K562 (cell line): Measurements from ENCODE around the gene PPP4R4. TPM values are rescaled to one million over a fixed set of nuclear protein-coding genes. Genes with fewer than 3 reads are reported as not detected.
"Not testable (repeated sequence)": the region's sequence is repeated elsewhere in the genome, so short reads cannot be mapped to it uniquely, and the experiment has no call there.

Experiments
- ATAC-seq: fragments of 200-7000 bp; cut with Tn5 transposase; 3 replicates; pipeline ENCODE4 v1.9.1; 2020; ENCODE audit warnings: moderate library complexity
- BruUV-seq: library from RNA; stranded (reverse); fragments of 400-500 nt; replicated peaks from 2 replicates; lab custom pipeline; 2021; lab: Mats Ljungman, UMichigan
- CTCF ChIA-PET: fragments of 300-600 bp; formaldehyde crosslinking; extraction: SDS; loops from one replicate; lab custom pipeline; 2021; ENCODE audit warnings: low intra/inter-chr PET ratio; lab: Yijun Ruan, JAX
- POLR2A ChIA-PET: fragments of 300-600, 350-650 bp; sonication (Branson Sonifier 250); formaldehyde crosslinking; extraction: SDS; loops from one replicate; lab custom pipeline; 2021; ENCODE audit warnings: antibody characterized with exemption, inconsistent platforms; lab: Yijun Ruan, JAX
- DNase-seq, 4 experiments: peaks; one replicate each; pipeline versions ENCODE4 v3.0.0 to v3.0.0-alpha.2; 2011 to 2018; ENCODE audit warnings: low spot score in 3 of 4, mixed read lengths in 3 of 4; ENCODE audit errors: extremely low read depth in 1 of 4
- FAIRE-seq: peaks from 2 replicates; lab custom pipeline; 2011; peaks lifted over from hg19 to GRCh38; lab: Jason Lieb, UNC
- H2AFZ ChIP-seq: 2 replicates; pipeline ENCODE4 v1.6.0; 2011; ENCODE audit warnings: low read depth, low read length, control low read depth, inconsistent platforms
- H3K27ac ChIP-seq: fragments of 200-600 bp; 3 replicates; pipeline ENCODE4 v1.8.0; 2011; ENCODE audit warnings: low read depth, mild to moderate bottlenecking, control low read depth, inconsistent platforms, low read length, moderate library complexity, mixed read lengths; ENCODE audit errors: extremely low read depth
- H3K27me3 ChIP-seq, 2 experiments: fragments of 300-600 bp in 1 of 2; 2 replicates in 1 of 2; 3 replicates in 1 of 2; pipeline versions ENCODE4 v1.6.0 to v1.8.0; 2011; ENCODE audit warnings: inconsistent platforms in 2 of 2, low read length in 2 of 2, mild to moderate bottlenecking in 1 of 2, mixed read lengths in 1 of 2, moderate library complexity in 1 of 2; ENCODE audit not compliant: control insufficient read depth in 2 of 2, insufficient read depth in 2 of 2
- H3K36me3 ChIP-seq: fragments of 300-600 bp; 3 replicates; pipeline ENCODE4 v1.8.0; 2011; ENCODE audit warnings: mild to moderate bottlenecking, low read length, inconsistent platforms; ENCODE audit not compliant: control insufficient read depth, insufficient read depth
- H3K4me1 ChIP-seq, 2 experiments: fragments of 200-600 bp in 1 of 2; replicated peaks in 1 of 2; 2 replicates in 1 of 2; 3 replicates in 1 of 2; pipeline versions ENCODE4 v1.5.1 to v1.8.0; 2011; ENCODE audit warnings: inconsistent platforms in 2 of 2, low read length in 2 of 2, mild to moderate bottlenecking in 1 of 2, mixed read lengths in 1 of 2, moderate library complexity in 1 of 2; ENCODE audit not compliant: control insufficient read depth in 2 of 2, insufficient read depth in 2 of 2
- H3K4me2 ChIP-seq: 2 replicates; pipeline ENCODE4 v1.6.1; 2011; ENCODE audit warnings: low read length, control low read depth, inconsistent platforms, mixed read lengths; ENCODE audit not compliant: insufficient read depth
- H3K4me3 ChIP-seq: fragments of 200-600 bp; sonication (generic), shearing (Covaris generic); 2 replicates; pipeline ENCODE4 v1.5.1; 2016; ENCODE audit warnings: control low read depth, inconsistent platforms
- H3K79me2 ChIP-seq: fragments of 200-600 bp; 3 replicates; pipeline ENCODE4 v1.8.0; 2011; ENCODE audit warnings: low read length, inconsistent platforms; ENCODE audit not compliant: control insufficient read depth, insufficient read depth
- H3K9ac ChIP-seq, 2 experiments: 2 replicates each; pipeline versions ENCODE4 v1.6.0 to v1.6.1; 2011; ENCODE audit warnings: low read depth in 2 of 2, low read length in 2 of 2, control low read depth in 1 of 2, inconsistent platforms in 1 of 2, mild to moderate bottlenecking in 1 of 2, mixed read lengths in 1 of 2; ENCODE audit not compliant: insufficient read depth in 1 of 2
- H3K9me1 ChIP-seq: one replicate; pipeline ENCODE4 v1.6.0; 2011; ENCODE audit warnings: inconsistent platforms, mild to moderate bottlenecking, low read length, moderate library complexity; ENCODE audit not compliant: control insufficient read depth, insufficient read depth
- H3K9me3 ChIP-seq: replicated peaks from 2 replicates; pipeline ENCODE4 v1.5.1; 2011; ENCODE audit warnings: low read depth, low read length, inconsistent platforms; ENCODE audit not compliant: control insufficient read depth, insufficient read depth
- H4K20me1 ChIP-seq: replicated peaks from 2 replicates; pipeline ENCODE4 v1.6.1; 2011; ENCODE audit warnings: low read length, inconsistent platforms, mixed read lengths; ENCODE audit not compliant: control insufficient read depth, insufficient read depth
- ATF1 ChIP-seq, 2 experiments: fragments of 450-650 bp in 1 of 2; IDR thresholded peaks; 2 replicates each; pipeline ENCODE4 v1.6.1; 2016; ENCODE audit warnings: missing compliant biosample characterization in 1 of 2, missing genetic modification characterization in 1 of 2
- CREBBP ChIP-seq: IDR thresholded peaks from one replicate; pipeline ENCODE4 v1.6.1; 2012; ENCODE audit warnings: low read depth, mild to moderate bottlenecking, control low read depth, inconsistent platforms, low read length
- DLX4 ChIP-seq: fragments of 250-450 bp; sonication (Bioruptor Pico); IDR thresholded peaks from 2 replicates; pipeline ENCODE4 v1.6.1; 2021; ENCODE audit warnings: mild to moderate bottlenecking
- GMEB1 ChIP-seq: fragments of 250-450 bp; sonication (Bioruptor Pico); IDR thresholded peaks from 2 replicates; pipeline ENCODE4 v1.4.0; 2020; ENCODE audit warnings: mild to moderate bottlenecking
- HNRNPL ChIP-seq: fragments of 200-400 bp; formaldehyde crosslinking; IDR thresholded peaks from 2 replicates; pipeline ENCODE4 v1.6.1; 2017; ENCODE audit warnings: low read depth, mild to moderate bottlenecking, low read length
- NR3C1 ChIP-seq: sonication (generic); formaldehyde crosslinking; IDR thresholded peaks from 2 replicates; pipeline ENCODE4 v1.8.1; 2022; ENCODE audit warnings: missing genetic modification reagents
- POLR3A ChIP-seq: IDR thresholded peaks from 2 replicates; pipeline ENCODE4 v1.6.1; 2011; ENCODE audit warnings: borderline replicate concordance, mild to moderate bottlenecking, moderate library complexity; ENCODE audit not compliant: insufficient read length, insufficient read depth; ENCODE audit errors: extremely low read depth
- RAD21 ChIP-seq, 2 experiments: fragments of 250-450 bp in 1 of 2; fragments of 450-650 bp in 1 of 2; sonication (Bioruptor Pico) in 1 of 2; formaldehyde crosslinking in 1 of 2; IDR thresholded peaks in 1 of 2; conservative IDR thresholded peaks in 1 of 2; 2 replicates each; pipeline versions ENCODE4 v1.4.0 to v1.8.0; 2020 to 2022; ENCODE audit warnings: mild to moderate bottlenecking in 2 of 2, moderate library complexity in 1 of 2
- TAF1 ChIP-seq: IDR thresholded peaks from 2 replicates; pipeline ENCODE4 v1.6.1; 2011; ENCODE audit warnings: mild to moderate bottlenecking, low read length, moderate library complexity; ENCODE audit not compliant: insufficient read depth, control insufficient read depth, severe bottlenecking; ENCODE audit errors: extremely low read depth
- ZBED1 ChIP-seq: IDR thresholded peaks from 2 replicates; pipeline ENCODE4 v1.6.1; 2014
- ZNF398 ChIP-seq: fragments of 250-450 bp; sonication (Bioruptor Pico); IDR thresholded peaks from 2 replicates; pipeline ENCODE4 v1.8.0; 2021; ENCODE audit warnings: moderate library complexity, mild to moderate bottlenecking, inconsistent platforms
- WGBS: fragments of 100-300 bp; shearing (Covaris generic); methylation state at CpG from one replicate; pipeline ENCODE4 v1.1.6; 2016; ENCODE audit warnings: low coverage, mixed read lengths; ENCODE audit not compliant: insufficient coverage; ENCODE audit errors: missing lambda C conversion rate; 5-methylcytosine and 5-hydroxymethylcytosine counted together
- in situ Hi-C: fragments of 300-500 bp; cut with MboI; formaldehyde crosslinking; loops from 4 replicates; pipeline ENCODE4 v1.15.0; 2018; ENCODE audit warnings: inconsistent platforms, mixed read lengths
- intact Hi-C: fragments of 100-400 bp; cut with micrococcal nuclease; formaldehyde crosslinking; loops from 2 replicates; pipeline ENCODE4 v1.14.2; 2022
- polyA plus RNA-seq, 8 experiments: library from polyadenylated mRNA; depleted of rRNA in 4 of 8; stranded (reverse) in 5 of 8; unstranded in 3 of 8; fragments of >200 nt; fragmentation: Nextera tagmentation in 2 of 8; fragmentation: Illumina TruSeq in 1 of 8; extraction: Ambion mirVana in 2 of 8; extraction: Trizol in 1 of 8; gene quantifications; 2 replicates each; pipeline versions ENCODE4 v1.2.1 to v1.2.3, GENCODE V29; 2011 to 2014; ENCODE audit warnings: inconsistent platforms in 1 of 8, missing spikeins in 1 of 8
- total RNA-seq, 7 experiments: library from RNA; depleted of rRNA in 6 of 7; stranded (reverse); fragments of >200 nt in 6 of 7; fragmentation: Illumina TruSeq in 2 of 7; extraction: Trizol in 2 of 7; gene quantifications; 2 replicates each; pipeline versions ENCODE4 v1.2.1 to v1.2.3, GENCODE V29; 2011 to 2021; ENCODE audit warnings: low replicate concordance in 1 of 7

The PPP4R4 gene
- total and polyA plus RNA-seq, 9 of the 15 experiments (the other 6 are each of a cell fraction or from before 2014, with no cell fraction given) = 0.11 to 0.26 TPM; not detected in 7

- intact Hi-C loops, CTCF ChIA-PET, H3K27ac ChIP-seq, FAIRE-seq, H3K27me3 ChIP-seq, H3K4me3 ChIP-seq, H3K79me2 ChIP-seq, H2AFZ ChIP-seq, H3K4me1 ChIP-seq, H3K9ac ChIP-seq, H3K9me1 ChIP-seq, DNase-seq, H3K9me3 ChIP-seq, H3K36me3 ChIP-seq, in situ Hi-C loops, ATAC-seq, POLR2A ChIA-PET, H4K20me1 ChIP-seq, H3K4me2 ChIP-seq, BruUV-seq: not testable (repeated sequence)
- WGBS = 8% methylated on average over 1 of the region's 1 CpG
Observed at GRCh38 chr14:94156143-94156542, 18.0 kb upstream of the PPP4R4 start.

GRCh38 chr14:94157197-94157596, 16.9 kb upstream of the PPP4R4 start:
- Histone ChIP-seq H2AFZ (no peak overlapping the region), H3K4me2 (no peak overlapping the region), H3K36me3 (no peaks in the 10 kb centered on the region), H3K27me3 (no peaks in the 10 kb centered on the region), H3K9me3 (no peaks in the 10 kb centered on the region), H3K4me3 (no peak overlapping the region), H3K9me1 (no peaks in the 10 kb centered on the region), H3K27ac (no peak overlapping the region), H3K9ac (no peak overlapping the region), H3K4me1 (no peaks in the 10 kb centered on the region), H3K79me2 (no peaks in the 10 kb centered on the region), H4K20me1 (no peaks in the 10 kb centered on the region)
- BruUV-seq = no TSS peak
- ATAC-seq (no peak), FAIRE-seq (no peak), DNase-seq (no peak)
- intact Hi-C loops = no loop called here
- ChIA-PET CTCF (no interaction called here), POLR2A (no interaction called here)
- in situ Hi-C loops = no loop called here
- TF ChIP-seq POLR3A (no peak), RAD21 (CRISPR knock-in tag; conservative IDR thresholded peaks at IDR 0.05 in 1 of 2, IDR thresholded peaks at IDR 0.05 in 1 of 2) (no peak), DLX4 (CRISPR knock-in tag) (no peak), HNRNPL (no peak), ZBED1 (no peak), ATF1 (CRISPR knock-in tag; IDR thresholded peaks at IDR 0.05) (no peak), ATF1 (tag; IDR thresholded peaks at IDR 0.05) (no peak), NR3C1 (CRISPR knock-in tag) (no peak), GMEB1 (CRISPR knock-in tag) (no peak), ZNF398 (CRISPR knock-in tag) (no peak), CREBBP (no peak), TAF1 (no peak)
